ENCODE measurements around the gene C16orf78. TPM values are rescaled to one million over a fixed set of nuclear protein-coding genes. Genes with fewer than 3 reads are reported as not detected.

The C16orf78 gene
- total and polyA plus RNA-seq, 2 of the 4 experiments (the other 2 are of a cell fraction), result not detected

DNA sequence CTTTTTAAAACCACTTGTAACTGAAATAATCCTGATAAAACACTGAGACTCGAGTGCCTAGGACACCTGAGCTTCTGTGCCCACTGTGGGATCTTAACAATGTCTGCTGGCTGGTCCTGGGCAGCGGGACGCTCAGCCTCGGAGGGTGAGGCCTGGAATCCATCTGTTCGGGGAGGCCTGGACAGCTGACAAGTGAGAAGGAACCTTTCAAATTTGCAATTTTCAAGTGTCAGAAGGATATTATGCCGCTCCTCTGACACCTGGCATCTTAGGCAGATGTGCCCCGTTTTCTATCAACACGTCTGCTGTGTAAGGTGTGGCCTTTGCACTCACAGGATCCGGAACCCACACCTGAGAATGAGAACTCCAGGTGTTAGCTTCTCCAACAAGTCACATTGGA, 33.1 kb upstream of the C16orf78 start:
- H3K56ac ChIP-seq (ENCODE audit: extremely low read depth, insufficient read depth, low read length), result no peak overlapping the region
- H4K8ac ChIP-seq (ENCODE audit: low read depth in 2 of 2, low read length in 2 of 2), result no peak overlapping the region
- no peak overlapping the region for H3K23ac ChIP-seq (ENCODE audit: low read depth, low read length)
- WGBS, 2 experiments (ENCODE audit: extremely low coverage in 2 of 2, insufficient read length in 1 of 2), result 100% methylated on average over 1 of the region's 9 CpGs; no CpG with 5 or more reads in 1 of the 2 experiments
- POLR2A ChIA-PET (ENCODE audit: unreplicated experiment), result no interaction called here
- H2BK15ac ChIP-seq (ENCODE audit: low read depth, low read length), result no peak overlapping the region
- no peaks in the 10 kb centered on the region for H3K4me1 ChIP-seq (ENCODE audit: control insufficient read depth, insufficient read depth, low read length)
- DNase-seq, result no peak
- no peak overlapping the region for H3K4ac ChIP-seq (ENCODE audit: low read depth, low read length)
- H3K9me3 ChIP-seq (ENCODE audit: control insufficient read depth, insufficient read depth, low read length), result no peaks in the 10 kb centered on the region
- in situ Hi-C loops (cut with MboI; ENCODE audit: low sequenced_read_pairs) (loop anchor here (5.0 kb wide), 1 partner anchor 653 kb away; no protein-coding TSS in a partner anchor), intact Hi-C loops (cut with micrococcal nuclease) (no loop called here), dilution Hi-C loops (cut with HindIII; ENCODE audit: low sequenced_read_pairs, unreplicated experiment) (no loop called here)
- H3K14ac ChIP-seq (replicated peaks; ENCODE audit: low read depth, low read length), result no peak overlapping the region
- no peak overlapping the region for H3K9ac ChIP-seq (ENCODE audit: low read depth, low read length)
- no peak overlapping the region for H3K4me2 ChIP-seq (ENCODE audit: low read depth, low read length)
- no peak overlapping the region for H2AK9ac ChIP-seq (replicated peaks; ENCODE audit: low read depth, low read length, poor library complexity)
- no peaks in the 10 kb centered on the region for H3K27me3 ChIP-seq (ENCODE audit: control insufficient read depth, insufficient read depth, low read length)
- H3K27ac ChIP-seq (ENCODE audit: insufficient read depth, low read length), result no peak overlapping the region
- H4K91ac ChIP-seq (ENCODE audit: insufficient read depth, low read depth, low read length), result no peak overlapping the region
- H2BK5ac ChIP-seq (ENCODE audit: low read depth, low read length, poor library complexity, severe bottlenecking), result no peak overlapping the region
- no peak overlapping the region for H3K4me3 ChIP-seq (ENCODE audit: insufficient read depth, low read depth, low read length)
- CTCF ChIA-PET, result no interaction called here
- H4K20me1 ChIP-seq (ENCODE audit: insufficient read depth, low read length), result no peaks in the 10 kb centered on the region
- no peak overlapping the region for H2BK120ac ChIP-seq (ENCODE audit: low read depth, low read length)
- BruUV-seq (replicated peaks), result no TSS peak
- H2AFZ ChIP-seq (replicated peaks; ENCODE audit: low read length, poor library complexity), result no peak overlapping the region
- no peak overlapping the region for H2AK5ac ChIP-seq (ENCODE audit: low read depth, low read length)
- no peak overlapping the region for H2BK20ac ChIP-seq (ENCODE audit: low read depth, low read length)
- no peak for ATAC-seq (ENCODE audit: low read depth)
- H3K9me1 ChIP-seq (ENCODE audit: insufficient read depth, low read length), result no peaks in the 10 kb centered on the region
- no peak for TF ChIP-seq ELK1 (IDR thresholded peaks at IDR 0.05; ENCODE audit: borderline replicate concordance, low read depth, low read length)
- no peak for TF ChIP-seq FOS (IDR thresholded peaks at IDR 0.05; ENCODE audit: low read depth, low read length)
- TF ChIP-seq RFX5 (IDR thresholded peaks at IDR 0.05; ENCODE audit: low read depth, low read length), result no peak
- no peak for TF ChIP-seq MXI1 (IDR thresholded peaks at IDR 0.05; ENCODE audit: borderline replicate concordance, low read depth, low read length)
- TF ChIP-seq RAD21 (IDR thresholded peaks at IDR 0.05; ENCODE audit: low read length), result no peak
- no peak for TF ChIP-seq NFE2L2 (IDR thresholded peaks at IDR 0.05; ENCODE audit: low read depth, low read length)
- no peak for TF ChIP-seq MAZ (IDR thresholded peaks at IDR 0.05; ENCODE audit: borderline replicate concordance, low read depth, low read length)
- TF ChIP-seq SMC3 (IDR thresholded peaks at IDR 0.05; ENCODE audit: low read depth, low read length), result no peak
- TF ChIP-seq CEBPB (IDR thresholded peaks at IDR 0.05; ENCODE audit: low read depth, low read length), result no peak
- TF ChIP-seq CHD1 (IDR thresholded peaks at IDR 0.05; ENCODE audit: low read depth, low read length), result no peak
- TF ChIP-seq, protein P1, sequence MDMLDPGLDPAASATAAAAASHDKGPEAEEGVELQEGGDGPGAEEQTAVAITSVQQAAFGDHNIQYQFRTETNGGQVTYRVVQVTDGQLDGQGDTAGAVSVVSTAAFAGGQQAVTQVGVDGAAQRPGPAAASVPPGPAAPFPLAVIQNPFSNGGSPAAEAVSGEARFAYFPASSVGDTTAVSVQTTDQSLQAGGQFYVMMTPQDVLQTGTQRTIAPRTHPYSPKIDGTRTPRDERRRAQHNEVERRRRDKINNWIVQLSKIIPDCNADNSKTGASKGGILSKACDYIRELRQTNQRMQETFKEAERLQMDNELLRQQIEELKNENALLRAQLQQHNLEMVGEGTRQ (IDR thresholded peaks at IDR 0.05; ENCODE audit: low read depth, low read length), result no peak
- TF ChIP-seq CTCF (conservative IDR thresholded peaks at IDR 0.05; ENCODE audit: low read depth, low read length), result no peak
- TF ChIP-seq BHLHE40 (IDR thresholded peaks at IDR 0.05; ENCODE audit: low read depth, low read length), result no peak
- no peak for TF ChIP-seq POLR2A (IDR thresholded peaks at IDR 0.05; ENCODE audit: low read depth, low read length)
- no peak for TF ChIP-seq RCOR1 (IDR thresholded peaks at IDR 0.05; ENCODE audit: insufficient replicate concordance, low read length)
- H3K79me1 ChIP-seq (ENCODE audit: low read depth in 1 of 2, low read length in 2 of 2), result no peaks in the 10 kb centered on the region
- no peak overlapping the region for H3K18ac ChIP-seq (ENCODE audit: low read depth, low read length)
- H4K5ac ChIP-seq (ENCODE audit: low read depth, low read length), result no peak overlapping the region
- no peaks in the 10 kb centered on the region for H3K36me3 ChIP-seq (ENCODE audit: control insufficient read depth, insufficient read depth, low read length)
